GM23248 (cell line): ENCODE measurements around the gene HEATR5B.

Source experiments
- EZH2 ChIP-seq: fragments of 200-600 bp; sonication (generic); IDR thresholded peaks from 2 replicates; pipeline ENCODE4 v1.6.1; 2018; ENCODE audit warnings: antibody characterized with exemption, mild to moderate bottlenecking; ENCODE audit not compliant: insufficient read depth, poor library complexity, severe bottlenecking
- EZH2phosphoT487 ChIP-seq: fragments of 200-600 bp; sonication (generic); IDR thresholded peaks from 2 replicates; pipeline ENCODE4 v1.6.1; 2018; ENCODE audit warnings: antibody characterized with exemption, moderate library complexity, mild to moderate bottlenecking, low read depth; ENCODE audit not compliant: insufficient read depth

DNA sequence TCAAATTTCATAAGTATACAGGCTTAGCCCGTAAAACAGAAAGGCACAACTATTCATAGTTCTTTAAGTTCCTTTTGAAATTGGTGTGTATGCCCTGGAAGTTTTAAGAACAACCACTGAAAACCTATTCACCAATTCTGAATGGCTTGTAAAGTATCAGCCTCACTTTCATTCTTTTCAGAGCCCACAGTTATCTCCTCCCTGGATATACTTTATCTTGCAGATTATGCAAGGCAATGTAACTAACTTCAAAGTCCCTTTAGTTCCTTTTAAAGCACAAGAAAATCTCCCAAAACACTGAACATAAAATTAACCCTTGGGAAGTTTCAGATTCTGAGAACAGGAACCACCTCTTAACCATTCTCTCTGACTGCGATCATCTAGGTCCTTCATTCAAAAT is 119.0 kb downstream of the HEATR5B start:
- no peak for TF ChIP-seq EZH2
- no peak for TF ChIP-seq EZH2phosphoT487
